AG04450 (cell line): ENCODE measurements around the gene YIF1A. TPM values are rescaled to one million over a fixed set of nuclear protein-coding genes. Genes with fewer than 3 reads are reported as not detected.
"Not testable (repeated sequence)": the region's sequence is repeated elsewhere in the genome, so short reads cannot be mapped to it uniquely, and the experiment has no call there.

ENCODE experiments used
- CTCF ChIA-PET: fragments of 300-600, 350-600 bp; formaldehyde crosslinking; extraction: SDS; loops from one replicate; lab custom pipeline; 2022; ENCODE audit warnings: antibody characterized with exemption, inconsistent platforms; lab: Charles Lee
- POLR2A ChIA-PET: fragments of 350-600 bp; formaldehyde crosslinking; extraction: SDS; loops from one replicate; lab custom pipeline; 2021; ENCODE audit warnings: antibody characterized with exemption, inconsistent platforms; lab: Yijun Ruan, JAX
- DNase-seq: peaks from one replicate; pipeline ENCODE4 v3.0.0-alpha.2; 2011; ENCODE audit warnings: low read depth, low spot score
- H3K27ac ChIP-seq: one replicate; pipeline ENCODE4 v1.5.1; 2012; ENCODE audit warnings: low read depth, low read length, control low read depth
- H3K27me3 ChIP-seq: one replicate; pipeline ENCODE4 v1.6.0; 2012; ENCODE audit warnings: low read length; ENCODE audit not compliant: control insufficient read depth, insufficient read depth
- H3K4me3 ChIP-seq: 2 replicates; pipeline ENCODE4 v1.5.1; 2011; ENCODE audit warnings: mild to moderate bottlenecking, low read depth, low read length, control low read depth
- H3K9me3 ChIP-seq: 2 replicates; pipeline ENCODE4 v1.5.1; 2012; ENCODE audit warnings: low read length; ENCODE audit not compliant: control insufficient read depth, insufficient read depth
- CTCF ChIP-seq: IDR thresholded peaks from 2 replicates; pipeline ENCODE4 v1.5.1; 2011; ENCODE audit warnings: low read depth, low read length, control low read depth, inconsistent platforms
- polyA plus RNA-seq: library from polyadenylated mRNA; depleted of rRNA; stranded (reverse); fragments of >200 nt; gene quantifications from 2 replicates; pipeline ENCODE4 v1.2.3, GENCODE V29; 2011

The YIF1A gene
- polyA plus RNA-seq, 1 experiment, result 126 TPM

- ChIA-PET POLR2A (interaction anchor here (2.4 kb wide), 1 partner anchor 8 kb away, joined by 13 read pairs; the partner anchor contains the start of gene RAB1B), CTCF (interaction anchor here (0.5 to 1.6 kb wide), 2 partner anchors 13 to 19 kb away, joined by 3 to 9 read pairs; no protein-coding TSS in a partner anchor)
- H3K4me3 ChIP-seq, result no peak overlapping the region
- no peaks in the 10 kb centered on the region for H3K27me3 ChIP-seq
- no peak for TF ChIP-seq CTCF
- H3K9me3 ChIP-seq, result no peaks in the 10 kb centered on the region; the same call in 1 of the 2 replicates
- no peak for DNase-seq
- no peak overlapping the region for H3K27ac ChIP-seq
Observed at GRCh38 chr11:66259956-66260355, 29.0 kb downstream of the YIF1A start.

DNA sequence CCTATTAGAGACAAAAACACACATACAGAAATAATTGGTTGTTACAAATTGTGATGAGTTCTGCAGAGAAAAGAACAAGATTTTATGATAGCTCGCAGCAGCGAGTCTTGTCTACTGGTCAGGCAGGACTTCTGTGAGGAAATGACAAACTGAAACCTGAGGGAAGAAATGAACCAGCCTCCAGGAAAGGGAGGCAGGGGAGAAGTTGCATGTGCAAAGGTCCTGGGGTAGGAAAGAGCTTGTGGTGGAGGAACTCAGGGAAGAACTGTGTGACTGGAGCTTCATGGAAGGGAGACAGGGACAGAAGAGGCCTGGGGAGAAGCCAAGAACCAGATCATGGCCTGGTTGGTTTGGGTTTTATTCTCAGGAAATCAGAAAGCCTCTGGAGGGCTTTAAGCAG, 29.7 kb downstream of the YIF1A start:
- Histone ChIP-seq H3K27ac (no peak overlapping the region), H3K27me3 (no peaks in the 10 kb centered on the region), H3K4me3 (no peak overlapping the region), H3K9me3 (no peaks in the 10 kb centered on the region; the same call in 1 of the 2 replicates)
- POLR2A ChIA-PET, result interaction anchor here (1.0 to 2.4 kb wide), 3 partner anchors 8 to 77 kb away, joined by 3 to 13 read pairs (median 4); partner anchors contain the start of genes RAB1B, RIN1 and YIF1A
- CTCF ChIA-PET, result interaction anchor here (0.5 to 1.6 kb wide), 9 partner anchors 12 to 192 kb away, joined by 3 to 9 read pairs (median 4); no protein-coding TSS in a partner anchor
- TF ChIP-seq CTCF, result no peak
- DNase-seq, result no peak

GRCh38 chr11:66258473-66258893, 30.5 kb downstream of the YIF1A start:
- TF ChIP-seq CTCF, result no peak
- H3K4me3 ChIP-seq, result peak overlapping the region; percentile 87
- ChIA-PET CTCF (interaction anchor here (0.6 to 1.6 kb wide), 10 partner anchors 11 to 205 kb away, joined by 3 to 10 read pairs (median 4); no protein-coding TSS in a partner anchor), POLR2A (interaction anchor here (0.6 to 2.4 kb wide), 5 partner anchors 9 to 207 kb away, joined by 3 to 13 read pairs (median 4); partner anchors contain the start of genes RAB1B, RIN1, SF3B2 and YIF1A)
- H3K9me3 ChIP-seq, result no peaks in the 10 kb centered on the region; the same call in 1 of the 2 replicates
- H3K27ac ChIP-seq, result no peak overlapping the region
- H3K27me3 ChIP-seq, result no peaks in the 10 kb centered on the region
- DNase-seq, result no peak

DNA sequence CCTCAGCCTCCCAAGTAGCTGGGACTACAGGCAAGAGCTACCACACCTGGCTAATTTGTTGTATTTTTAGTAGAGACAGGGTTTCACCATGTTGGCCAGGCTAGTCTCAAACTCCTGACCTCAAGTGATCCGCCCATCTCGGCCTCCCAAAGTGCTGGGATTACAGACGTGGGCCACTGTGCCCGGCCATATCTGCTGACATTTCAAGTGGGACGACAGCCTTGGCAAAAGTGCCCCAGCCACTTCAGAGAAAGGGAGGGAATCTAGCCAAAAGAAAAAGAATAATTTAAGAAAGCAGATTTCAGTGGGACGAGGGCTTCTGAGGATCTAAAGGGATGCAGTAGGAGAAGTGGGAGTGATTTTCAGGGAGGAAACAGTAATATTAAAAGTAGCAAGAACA, 35.9 kb downstream of the YIF1A start:
- not testable (repeated sequence) for DNase-seq, H3K4me3 ChIP-seq, H3K27ac ChIP-seq, H3K27me3 ChIP-seq, H3K9me3 ChIP-seq
- CTCF ChIA-PET, result interaction anchor here (2.1 kb wide), 1 partner anchor 31 kb away, joined by 6 read pairs; no protein-coding TSS in a partner anchor
- POLR2A ChIA-PET, result interaction anchor here (0.7 kb wide), 1 partner anchor 247 kb away, joined by 4 read pairs; no protein-coding TSS in a partner anchor

DNA sequence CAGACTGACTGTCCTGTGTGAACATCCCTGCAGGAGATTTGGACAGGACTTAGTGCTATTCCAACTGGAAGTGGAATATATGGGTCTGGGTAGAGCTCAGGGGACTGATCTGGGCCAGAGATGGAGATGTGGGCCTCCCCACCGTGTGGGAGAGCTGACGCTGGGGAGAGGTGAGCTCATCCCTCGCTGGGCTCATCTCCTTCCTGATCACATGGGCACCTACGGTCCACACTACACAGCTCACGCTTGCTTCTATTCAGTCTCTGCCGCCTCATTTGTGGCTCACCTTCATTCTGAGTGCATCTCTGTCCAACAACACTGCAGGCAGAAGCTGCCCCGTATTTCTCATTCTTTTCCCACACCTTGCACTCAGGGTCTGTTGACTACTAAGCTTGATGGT, 37.1 kb downstream of the YIF1A start:
- H3K4me3 ChIP-seq, result no peak overlapping the region
- ChIA-PET POLR2A (no interaction called here), CTCF (interaction anchor here (1.0 to 2.1 kb wide), 2 partner anchors 30 kb away, joined by 3 to 6 read pairs; no protein-coding TSS in a partner anchor)
- TF ChIP-seq CTCF, result no peak
- no peak for DNase-seq
- no peaks in the 10 kb centered on the region for H3K27me3 ChIP-seq
- no peaks in the 10 kb centered on the region for H3K9me3 ChIP-seq
- no peak overlapping the region for H3K27ac ChIP-seq
